Mucosa of descending colon (tissue), 3 donors: ENCODE measurements around the gene SLC7A4. TPM values are rescaled to one million over a fixed set of nuclear protein-coding genes. Genes with fewer than 3 reads are reported as not detected.

Source experiments
- ATAC-seq: fragments of 200-7000 bp; cut with Tn5 transposase; one replicate; pipeline ENCODE4 v1.9.1; 2020; ENCODE audit warnings: mild to moderate bottlenecking, moderate library complexity
- DNase-seq, 3 donors: peaks; one replicate each; pipeline ENCODE4 v3.0.0-alpha.2; 2020
- H3K36me3 ChIP-seq: fragments of 200-600 bp; one replicate; pipeline ENCODE4 v1.8.0; 2021; ENCODE audit warnings: low read depth, mild to moderate bottlenecking
- H3K4me1 ChIP-seq: fragments of 200-600 bp; one replicate; pipeline ENCODE4 v1.8.0; 2021; ENCODE audit warnings: low read depth, mild to moderate bottlenecking
- H3K4me3 ChIP-seq: fragments of 200-600 bp; one replicate; pipeline ENCODE4 v1.8.0; 2021; ENCODE audit warnings: mild to moderate bottlenecking
- H3K9me3 ChIP-seq: fragments of 200-600 bp; one replicate; pipeline ENCODE4 v1.8.0; 2021; ENCODE audit warnings: mild to moderate bottlenecking
- CTCF ChIP-seq: fragments of 200-600 bp; IDR thresholded peaks from one replicate; pipeline ENCODE4 v1.8.0; 2022; ENCODE audit warnings: antibody characterized with exemption, mild to moderate bottlenecking
- intact Hi-C, 2 donors: fragments of 100-400 bp; cut with DNase I in 1 of 2; cut with micrococcal nuclease in 1 of 2; formaldehyde crosslinking; loops; one replicate each; pipeline versions ENCODE4 v1.11.0 to v1.11.1; 2022; cut with DNase I, micrococcal nuclease
- total RNA-seq, 3 donors: library from RNA; stranded (reverse); fragmentation: NEBNext Ultra II Directional in 2 of 3; extraction: Animal tissue kit (Norgen Biotek cat#: 25700) in 2 of 3; gene quantifications; one replicate each; pipeline versions ENCODE4 v1.2.1 to v1.2.4, GENCODE V29; 2021 to 2023
- donor health status: DM: no; HTN: no; CAD: no; lungs with moderate emphysema.
- donor health status: DM: no; HTN: no; CAD: no.
- donor health status: DM: no; HTN: yes; CAD: no.

SLC7A4 gene
- total RNA-seq, 3 donors from 2014 or later, result 1.4 to 4.0 (median 2.4) TPM

- no peak for ATAC-seq
- H3K4me1 ChIP-seq, result no peaks in the 10 kb centered on the region
- no peak for DNase-seq
- H3K9me3 ChIP-seq, result no peaks in the 10 kb centered on the region
- no peak overlapping the region for H3K4me3 ChIP-seq
- intact Hi-C loops, result no loop called here
- H3K36me3 ChIP-seq, result peaks cover 3% of the 10 kb centered on the region
- no peak for TF ChIP-seq CTCF
These were observed 40.9 kb downstream of the SLC7A4 start for GRCh38 chr22:20991252-20992055.

GRCh38 chr22:20990184-20991180, 41.9 kb downstream of the SLC7A4 start:
- no peak for TF ChIP-seq CTCF

GRCh38 chr22:20989323-20990138, 42.8 kb downstream of the SLC7A4 start:
- Histone ChIP-seq H3K4me3 (no peak overlapping the region), H3K36me3 (peaks cover 5% of the 10 kb centered on the region), H3K9me3 (no peaks in the 10 kb centered on the region), H3K4me1 (no peaks in the 10 kb centered on the region)
- ATAC-seq (no peak), DNase-seq (no peak)
- TF ChIP-seq CTCF, result no peak
- intact Hi-C loops, result loop anchor here in 1 of 2 donors (10.0 kb wide), 1 partner anchor 75 kb away; the partner anchor contains the start of gene CRKL

More at GRCh38 chr22:20990184-20991180, 41.9 kb downstream of the SLC7A4 start:
- DNase-seq (no peak), ATAC-seq (no peak)
- Histone ChIP-seq H3K36me3 (peaks cover 5% of the 10 kb centered on the region), H3K4me3 (no peak overlapping the region), H3K4me1 (no peaks in the 10 kb centered on the region), H3K9me3 (no peaks in the 10 kb centered on the region)
- intact Hi-C loops, result no loop called here

GRCh38 chr22:20988573-20989322, 43.6 kb downstream of the SLC7A4 start:
- DNase-seq, result no peak
- Histone ChIP-seq H3K4me3 (no peak overlapping the region), H3K4me1 (no peaks in the 10 kb centered on the region), H3K9me3 (no peaks in the 10 kb centered on the region), H3K36me3 (peaks cover 5% of the 10 kb centered on the region)
- TF ChIP-seq CTCF, result no peak
- no peak for ATAC-seq
- intact Hi-C loops, result loop anchor here in 1 of 2 donors (10.0 kb wide), 1 partner anchor 74 kb away; the partner anchor contains the start of gene CRKL
